ENCODE data around the gene NHEJ1.

Gene NHEJ1

GRCh38 chr2:219197388-219197787 is 36.8 kb upstream of the NHEJ1 start:
- no peak for DNase-seq (ENCODE audit: low read depth)
- TF ChIP-seq, protein P1, sequence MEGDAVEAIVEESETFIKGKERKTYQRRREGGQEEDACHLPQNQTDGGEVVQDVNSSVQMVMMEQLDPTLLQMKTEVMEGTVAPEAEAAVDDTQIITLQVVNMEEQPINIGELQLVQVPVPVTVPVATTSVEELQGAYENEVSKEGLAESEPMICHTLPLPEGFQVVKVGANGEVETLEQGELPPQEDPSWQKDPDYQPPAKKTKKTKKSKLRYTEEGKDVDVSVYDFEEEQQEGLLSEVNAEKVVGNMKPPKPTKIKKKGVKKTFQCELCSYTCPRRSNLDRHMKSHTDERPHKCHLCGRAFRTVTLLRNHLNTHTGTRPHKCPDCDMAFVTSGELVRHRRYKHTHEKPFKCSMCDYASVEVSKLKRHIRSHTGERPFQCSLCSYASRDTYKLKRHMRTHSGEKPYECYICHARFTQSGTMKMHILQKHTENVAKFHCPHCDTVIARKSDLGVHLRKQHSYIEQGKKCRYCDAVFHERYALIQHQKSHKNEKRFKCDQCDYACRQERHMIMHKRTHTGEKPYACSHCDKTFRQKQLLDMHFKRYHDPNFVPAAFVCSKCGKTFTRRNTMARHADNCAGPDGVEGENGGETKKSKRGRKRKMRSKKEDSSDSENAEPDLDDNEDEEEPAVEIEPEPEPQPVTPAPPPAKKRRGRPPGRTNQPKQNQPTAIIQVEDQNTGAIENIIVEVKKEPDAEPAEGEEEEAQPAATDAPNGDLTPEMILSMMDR (IDR thresholded peaks at IDR 0.05; ENCODE audit: control insufficient read depth, extremely low read depth, insufficient read depth): no peak
- H3K4me3 ChIP-seq (ENCODE audit: low read depth, low read length): no peak overlapping the region

DNA sequence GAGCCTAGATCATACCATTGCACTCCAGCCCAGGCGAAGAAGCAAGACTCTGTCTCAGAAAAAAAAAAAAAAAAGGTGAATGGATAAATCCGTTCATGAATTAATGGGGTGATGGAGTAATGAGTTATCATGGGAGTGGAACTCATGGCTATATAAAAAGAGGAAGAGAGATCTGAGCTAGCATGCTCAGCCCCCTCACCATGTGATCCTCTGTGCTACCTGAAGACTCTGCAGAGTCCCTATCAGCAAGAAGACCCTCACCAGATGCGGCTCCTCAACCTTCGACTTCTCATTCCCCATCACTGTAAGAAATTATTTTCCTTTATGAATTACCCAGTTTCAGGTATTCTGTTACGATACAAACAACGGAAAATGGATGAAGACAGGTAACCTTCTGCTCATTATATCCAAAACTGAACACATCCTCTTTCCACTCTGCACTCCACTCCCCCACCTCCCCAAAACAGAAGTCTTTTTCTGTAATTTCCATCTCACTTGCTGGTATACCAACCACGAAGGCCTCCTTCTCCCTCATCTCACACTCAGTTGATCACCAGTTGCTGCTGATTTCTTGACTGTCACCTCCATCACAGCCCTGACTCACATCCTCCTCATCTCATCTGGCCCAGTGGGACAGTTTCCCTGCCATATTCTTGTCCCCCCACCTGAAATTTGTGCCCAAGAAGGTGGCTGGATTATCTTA is 26.3 kb upstream of the NHEJ1 start:
- TF ChIP-seq, protein P1 (IDR thresholded peaks at IDR 0.05; ENCODE audit: control insufficient read depth, extremely low read depth, insufficient read depth): no peak
- H3K4me3 ChIP-seq (ENCODE audit: low read depth, low read length): no peak overlapping the region
- no peak for DNase-seq (ENCODE audit: low read depth)

DNA sequence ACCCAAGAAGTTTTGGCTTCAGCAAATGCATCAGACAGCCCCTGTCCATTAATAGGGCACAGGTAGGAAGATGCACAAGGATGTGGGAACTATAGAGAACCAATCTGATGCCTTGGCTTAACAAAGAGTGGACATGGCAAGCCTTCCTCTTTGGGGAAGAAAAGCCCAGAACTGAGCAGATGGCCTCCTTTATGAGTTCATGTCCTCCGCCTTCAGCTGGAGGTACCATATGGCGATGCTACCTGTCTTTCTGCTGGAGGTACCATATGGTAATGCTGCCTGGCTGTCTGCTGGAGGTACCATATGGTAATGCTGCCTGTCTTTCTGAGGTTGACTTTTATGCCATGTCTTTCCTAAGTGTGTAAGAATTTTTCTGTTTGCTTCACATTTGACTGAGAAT is 23.5 kb upstream of the NHEJ1 start:
- TF ChIP-seq, protein P1 (IDR thresholded peaks at IDR 0.05; ENCODE audit: control insufficient read depth, extremely low read depth, insufficient read depth): no peak
- H3K4me3 ChIP-seq (ENCODE audit: low read depth, low read length): no peak overlapping the region
- DNase-seq (ENCODE audit: low read depth): no peak

- DNase-seq (ENCODE audit: low read depth): no peak
- TF ChIP-seq, protein P1 (IDR thresholded peaks at IDR 0.05; ENCODE audit: control insufficient read depth, extremely low read depth, insufficient read depth): no peak
- no peak overlapping the region for H3K4me3 ChIP-seq (ENCODE audit: low read depth, low read length)
Observed at GRCh38 chr2:219183151-219183772, 22.6 kb upstream of the NHEJ1 start.

GRCh38 chr2:219182331-219183150 is 21.9 kb upstream of the NHEJ1 start:
- TF ChIP-seq, protein P1 (IDR thresholded peaks at IDR 0.05; ENCODE audit: control insufficient read depth, extremely low read depth, insufficient read depth): no peak
- no peak for DNase-seq (ENCODE audit: low read depth)
- H3K4me3 ChIP-seq (ENCODE audit: low read depth, low read length): no peak overlapping the region

GRCh38 chr2:219181531-219181930 is 20.9 kb upstream of the NHEJ1 start:
- TF ChIP-seq, protein P1 (IDR thresholded peaks at IDR 0.05; ENCODE audit: control insufficient read depth, extremely low read depth, insufficient read depth): no peak
- DNase-seq (ENCODE audit: low read depth): no peak
- H3K4me3 ChIP-seq (ENCODE audit: low read depth, low read length): no peak overlapping the region

Measured in LNCaP clone FGC (cell line).